Prostate gland (tissue), 2 donors: ENCODE data around the gene GNAZ.

ENCODE experiments used
- CTCF ChIP-seq, 4 experiments: fragments of 200-600 bp in 2 of 4; fragments of 450-650 bp in 2 of 4; sonication (generic) in 2 of 4; IDR thresholded peaks; 1 replicate in 3 of 4; 2 replicates in 1 of 4; pipeline ENCODE4 v1.5.1; 2016 to 2019; ENCODE audit warnings: antibody characterized with exemption in 4 of 4, mild to moderate bottlenecking in 2 of 4, moderate library complexity in 2 of 4
- POLR2AphosphoS5 ChIP-seq: sonication (generic); formaldehyde crosslinking; IDR thresholded peaks from one replicate; pipeline ENCODE4 v1.6.1; 2017; ENCODE audit warnings: antibody characterized with exemption

GRCh38 chr22:23075050-23075449, 4.7 kb downstream of the GNAZ start:
- TF ChIP-seq CTCF (IDR thresholded peaks at IDR 0.05) (no peak), POLR2AphosphoS5 (no peak)
